ENCODE data around the gene GFM2.
"Not testable (repeated sequence)": the region's sequence is repeated elsewhere in the genome, so short reads cannot be mapped to it uniquely, and the experiment has no call there.

Gene GFM2

DNA sequence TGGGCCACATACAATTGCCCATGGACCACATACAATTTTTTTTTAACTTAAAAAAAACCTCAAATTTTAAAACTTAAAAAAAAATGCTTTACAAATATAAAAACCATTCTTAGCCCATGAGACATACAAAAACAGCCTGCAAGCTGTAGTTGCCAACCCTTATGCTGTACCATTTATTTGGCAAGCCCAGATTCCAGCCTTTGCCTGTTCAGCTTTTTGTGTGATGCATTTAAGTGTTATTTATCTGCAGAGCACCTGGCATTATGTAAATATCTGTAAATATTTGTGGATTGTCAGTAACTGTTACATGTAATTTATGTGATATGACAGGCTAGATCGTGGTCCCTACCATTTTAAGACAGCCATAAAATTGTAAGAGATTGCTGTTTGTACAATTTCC lies 49.3 kb downstream of the GFM2 start:
- no peak for DNase-seq (ENCODE audit: low spot score)

DNA sequence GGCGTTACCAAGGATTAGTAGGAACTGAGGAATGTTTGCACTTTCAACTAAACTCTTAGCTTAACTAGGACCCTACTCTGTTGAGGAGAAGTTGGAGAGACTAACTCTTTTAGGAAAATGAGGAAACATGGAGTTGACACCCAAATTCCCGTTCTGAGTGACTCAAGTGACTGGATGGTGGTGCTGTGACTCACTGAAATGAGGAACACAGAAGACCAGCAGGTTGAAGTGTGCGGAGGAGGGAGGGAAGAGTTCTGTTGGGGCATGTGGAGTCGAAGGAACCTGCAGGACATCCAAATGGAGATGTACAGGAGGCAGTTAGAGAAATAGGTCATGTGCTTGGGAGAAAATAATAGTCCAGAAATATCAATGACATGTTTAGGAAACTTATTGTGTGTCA lies 73.7 kb downstream of the GFM2 start:
- DNase-seq (ENCODE audit: low spot score), result no peak

GRCh38 chr5:74686962-74687751 lies 79.8 kb downstream of the GFM2 start:
- no peak for DNase-seq (ENCODE audit: low spot score)

- DNase-seq (ENCODE audit: low spot score), result no peak
Observed at GRCh38 chr5:74685979-74686631, 80.8 kb downstream of the GFM2 start.

GRCh38 chr5:74684900-74685851 lies 81.7 kb downstream of the GFM2 start, which contains the start of gene HEXB:
Gene HEXB (plus strand): TSS chr5:74685233. CDS start chr5:74685261, 28 bp downstream.
- DNase-seq (ENCODE audit: low spot score), result peak; percentile 59

DNA sequence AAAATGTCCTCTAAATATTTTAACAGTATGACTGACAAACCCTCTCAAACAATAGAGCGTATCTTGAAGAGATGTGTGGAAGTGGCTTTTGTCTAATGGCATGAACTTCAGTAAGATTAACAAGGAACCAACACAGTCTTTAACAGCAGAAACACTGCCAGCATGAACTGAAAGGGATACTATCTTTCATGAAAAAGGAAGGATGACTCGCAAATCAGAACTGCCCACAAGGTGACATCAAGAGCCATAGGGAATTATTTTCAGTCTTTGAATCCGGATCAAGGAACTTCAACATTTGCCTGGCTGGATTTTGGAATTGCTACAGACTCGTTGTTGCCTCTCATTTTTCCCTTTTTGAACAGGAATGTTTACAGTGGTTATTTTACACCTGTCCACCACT lies 87.0 kb downstream of the GFM2 start:
- no peak for DNase-seq (ENCODE audit: low spot score)

- not testable (repeated sequence) for DNase-seq (ENCODE audit: low spot score)
Observed at GRCh38 chr5:74679300-74679699, 87.6 kb downstream of the GFM2 start.

- DNase-seq (ENCODE audit: low spot score), result not testable (repeated sequence)
Observed at GRCh38 chr5:74678123-74678522, 88.8 kb downstream of the GFM2 start.

GRCh38 chr5:74676466-74676865 lies 90.5 kb downstream of the GFM2 start:
- not testable (repeated sequence) for DNase-seq (ENCODE audit: low spot score)

DNA sequence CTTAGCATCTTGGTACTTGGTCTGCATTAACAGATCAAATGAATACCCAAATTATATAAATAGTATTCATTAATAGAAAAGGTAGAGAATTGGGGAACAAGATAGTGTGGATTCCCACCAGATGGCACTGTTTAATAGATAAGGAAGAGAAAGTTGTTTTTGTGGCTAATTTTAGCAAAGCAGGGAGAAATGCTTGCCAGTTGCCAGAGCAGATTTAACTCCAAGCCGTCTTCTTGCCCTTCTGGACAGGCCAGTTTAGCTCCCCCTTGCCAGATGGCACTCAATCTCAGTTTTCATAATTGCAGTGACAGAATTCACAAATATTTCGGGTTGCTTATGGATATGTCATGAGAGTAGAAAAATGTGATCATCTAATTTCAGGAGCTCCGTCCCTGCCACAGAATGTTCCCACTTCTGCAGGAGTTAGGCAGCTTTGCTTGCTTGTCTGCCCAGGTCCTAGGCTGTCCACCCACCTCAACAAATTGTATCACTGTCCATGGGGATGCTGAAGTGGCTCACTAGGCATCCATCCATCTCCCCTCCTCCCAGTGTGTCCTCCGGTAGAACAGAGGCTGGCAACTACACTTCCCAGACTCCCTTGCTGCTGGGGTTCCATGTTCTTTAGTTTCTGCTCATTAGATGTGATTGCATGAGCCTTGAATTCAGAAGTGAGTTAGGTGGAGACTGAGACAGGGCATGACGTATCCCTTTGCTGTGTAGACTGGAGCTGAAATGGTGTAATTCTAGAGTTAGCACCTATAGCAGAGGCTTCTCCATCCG lies 93.7 kb downstream of the GFM2 start:
- no peak for DNase-seq (ENCODE audit: low spot score)

DNA sequence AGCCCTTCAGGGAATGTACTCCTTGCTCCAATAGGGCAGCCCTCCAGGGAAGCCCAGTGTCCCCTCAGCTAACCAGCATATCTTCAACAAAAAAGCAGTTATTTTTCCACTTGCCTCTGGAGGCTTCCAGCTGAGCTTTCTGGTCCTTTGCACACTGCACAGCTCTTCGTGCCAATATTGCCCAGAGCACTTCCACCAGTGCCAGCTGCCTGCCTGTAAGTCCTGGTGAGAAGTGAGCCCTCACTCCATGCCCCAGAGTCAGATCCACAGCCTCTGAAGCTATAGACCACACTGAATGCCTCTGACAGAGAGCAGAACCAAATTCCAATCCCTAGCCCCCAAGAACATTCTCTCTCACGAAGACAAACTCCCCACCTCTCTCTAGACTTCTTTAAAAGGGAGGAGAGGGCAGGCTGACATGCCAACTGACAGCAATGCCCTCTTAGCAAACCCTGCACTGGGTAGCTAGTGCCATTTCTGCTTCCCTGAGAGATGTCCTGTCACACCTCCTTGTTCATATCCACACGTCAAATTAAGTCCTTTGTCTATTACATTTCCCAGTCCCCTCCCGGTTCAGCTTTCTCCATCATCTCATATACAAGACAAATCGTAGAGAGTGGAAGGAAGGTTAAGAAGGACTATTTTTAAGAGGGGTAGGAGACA lies 94.6 kb downstream of the GFM2 start:
- no peak for DNase-seq (ENCODE audit: low spot score)
